H7 (cell line): ENCODE results near the gene HOXB4. TPM values are rescaled to one million over a fixed set of nuclear protein-coding genes. Genes with fewer than 3 reads are reported as not detected.
A peak's percentile ranks its signal among the peaks of the same experiment; 100 is the strongest.

ENCODE experiments used
- DNase-seq: peaks from one replicate; pipeline ENCODE4 v3.0.0; 2012
- H3K27me3 ChIP-seq: 2 replicates; pipeline ENCODE4 v1.6.0; 2011; ENCODE audit warnings: mild to moderate bottlenecking, low read length; ENCODE audit not compliant: control insufficient read depth, insufficient read depth
- H3K36me3 ChIP-seq: replicated peaks from 2 replicates; pipeline ENCODE4 v1.5.1; 2011; ENCODE audit warnings: low read length; ENCODE audit not compliant: control insufficient read depth, insufficient read depth
- H3K4me3 ChIP-seq: 2 replicates; pipeline ENCODE4 v1.5.1; 2011; ENCODE audit warnings: low read depth, mild to moderate bottlenecking, control low read depth, low read length, moderate library complexity; ENCODE audit not compliant: insufficient read depth
- total RNA-seq: library from RNA; depleted of rRNA; stranded (reverse); fragments of >200 nt; shearing (Covaris generic); gene quantifications from 2 replicates; pipeline ENCODE4 v1.2.3, GENCODE V29; 2014; rRNA removed

The HOXB4 gene
- total RNA-seq: 0.03 TPM in 1 of 2 replicates, not detected in the other

DNA sequence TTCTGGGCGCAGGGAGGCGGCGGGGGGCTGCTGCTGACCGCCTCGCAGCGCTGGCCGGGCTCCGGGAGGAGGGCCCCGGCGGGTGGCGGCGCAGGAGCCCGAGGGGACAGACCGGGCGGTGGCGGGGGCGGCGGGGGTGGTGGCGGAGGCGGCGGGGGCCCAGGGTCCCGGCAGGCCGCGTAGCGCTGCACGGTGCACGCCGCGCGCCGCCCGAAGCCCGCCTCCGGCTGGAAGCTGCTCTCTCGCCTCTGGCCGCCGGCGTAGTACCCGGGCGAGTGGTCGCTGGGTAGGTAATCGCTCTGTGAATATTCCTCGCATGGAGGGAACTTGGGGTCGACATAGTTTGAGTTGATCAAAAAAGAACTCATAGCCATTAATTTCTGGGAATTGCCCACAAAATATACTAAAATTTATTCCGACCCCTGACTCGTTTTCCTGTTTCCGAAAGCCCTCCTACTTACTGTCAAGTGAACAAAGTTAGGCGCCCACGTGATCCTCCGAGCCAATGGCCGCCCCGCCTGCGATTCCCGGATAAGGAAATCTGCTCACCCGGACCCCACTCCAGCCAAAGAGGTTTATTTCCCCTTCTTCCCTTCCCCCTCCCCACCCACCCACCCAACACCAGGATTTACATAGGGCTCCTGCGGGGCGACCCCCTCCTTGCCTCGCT lies at the start of gene HOXB4:
HOXB4 (minus strand) TSS at position 405 of the 670 bp plus-strand sequence; CDS start at position 374, 31 bp downstream.
- Histone ChIP-seq H3K4me3 (peak within 1 kb of the TSS; percentile 24), H3K27me3 (peaks cover 99% of the 10 kb centered on the region)

DNA sequence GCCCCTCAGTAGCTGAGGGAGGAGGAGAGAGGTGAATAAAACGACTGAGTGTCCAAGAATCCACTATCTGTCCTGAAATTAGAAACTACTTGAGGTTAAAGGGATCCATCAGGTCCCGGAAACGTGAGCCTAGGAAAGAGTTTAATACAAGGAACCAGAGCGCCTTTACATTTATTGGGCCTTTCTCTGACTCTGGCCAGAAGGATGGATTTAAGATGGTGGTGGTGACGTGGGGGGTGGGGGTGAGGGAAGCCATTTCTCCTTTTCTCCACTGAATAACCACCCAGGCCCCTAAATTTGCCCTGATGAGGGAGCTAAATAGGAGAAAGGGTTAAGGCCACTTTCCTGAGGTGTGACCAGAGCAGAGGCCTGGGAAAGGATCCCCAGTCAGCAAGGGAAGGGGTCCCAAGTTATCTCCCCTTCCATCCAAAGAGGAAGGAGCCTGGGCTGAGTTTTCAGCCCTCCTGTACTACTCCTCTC lies 49.0 kb upstream of the HOXB4 start:
- Histone ChIP-seq H3K4me3 (no peak overlapping the region), H3K36me3 (no peaks in the 10 kb centered on the region), H3K27me3 (peaks cover 100% of the 10 kb centered on the region)
- DNase-seq: no peak

More for the DNA sequence above, at the start of gene HOXB4:
- peak; percentile 89 for DNase-seq
- no peaks in the 10 kb centered on the region for H3K36me3 ChIP-seq

DNA sequence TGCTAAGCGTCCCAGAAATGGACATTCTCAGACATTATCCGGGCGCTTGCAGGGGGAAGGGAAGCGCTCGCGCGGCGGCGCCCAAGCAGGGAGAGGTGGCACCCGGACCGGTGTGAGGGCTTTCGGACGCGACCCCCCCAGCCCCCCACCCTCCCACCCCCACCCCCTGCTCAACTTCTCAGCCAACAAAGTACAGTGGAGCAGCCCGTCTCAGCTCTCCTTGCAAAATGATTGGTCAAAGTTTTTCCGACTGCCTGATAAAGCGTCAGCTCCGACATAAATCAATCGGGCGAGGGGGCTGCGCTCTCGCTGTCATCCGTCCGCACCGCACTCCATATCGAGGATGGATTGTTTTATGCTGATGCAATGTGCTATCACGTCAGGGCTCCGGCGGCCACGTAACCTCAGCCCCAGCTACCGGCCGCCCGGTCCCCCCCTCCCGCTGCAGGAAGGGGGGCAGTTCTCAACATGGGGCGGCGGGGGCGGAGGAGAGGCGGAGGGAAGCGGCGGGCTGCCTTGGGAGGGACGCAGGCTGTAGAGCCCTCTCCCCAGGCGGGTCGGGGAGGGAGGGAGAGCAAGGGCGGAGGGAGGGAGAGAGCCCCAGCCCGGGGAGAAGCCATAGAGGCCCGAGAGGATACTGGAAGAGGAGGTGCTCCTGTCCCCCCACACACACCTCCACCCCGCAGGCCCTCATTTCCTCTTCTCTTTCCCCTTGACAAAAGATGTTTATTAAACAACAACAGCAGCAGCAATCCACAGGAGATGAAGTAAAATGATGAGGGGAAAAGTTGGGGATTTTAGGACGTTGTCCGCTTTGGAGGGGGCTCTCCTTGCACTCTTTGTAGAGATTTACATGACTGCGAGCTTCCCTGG lies 48.3 kb upstream of the HOXB4 start, which contains the start of gene HOXB9:
HOXB9 (minus strand) TSS at position 114 of the 873 bp plus-strand sequence; CDS start at position 25, 89 bp downstream.
- H3K27me3 ChIP-seq: peaks cover 100% of the 10 kb centered on the region
- H3K36me3 ChIP-seq: no peaks in the 10 kb centered on the region
- peak; percentile 88 for DNase-seq
- H3K4me3 ChIP-seq: peak within 1 kb of the TSS; percentile 8; the same call in 1 of the 2 replicates

DNA sequence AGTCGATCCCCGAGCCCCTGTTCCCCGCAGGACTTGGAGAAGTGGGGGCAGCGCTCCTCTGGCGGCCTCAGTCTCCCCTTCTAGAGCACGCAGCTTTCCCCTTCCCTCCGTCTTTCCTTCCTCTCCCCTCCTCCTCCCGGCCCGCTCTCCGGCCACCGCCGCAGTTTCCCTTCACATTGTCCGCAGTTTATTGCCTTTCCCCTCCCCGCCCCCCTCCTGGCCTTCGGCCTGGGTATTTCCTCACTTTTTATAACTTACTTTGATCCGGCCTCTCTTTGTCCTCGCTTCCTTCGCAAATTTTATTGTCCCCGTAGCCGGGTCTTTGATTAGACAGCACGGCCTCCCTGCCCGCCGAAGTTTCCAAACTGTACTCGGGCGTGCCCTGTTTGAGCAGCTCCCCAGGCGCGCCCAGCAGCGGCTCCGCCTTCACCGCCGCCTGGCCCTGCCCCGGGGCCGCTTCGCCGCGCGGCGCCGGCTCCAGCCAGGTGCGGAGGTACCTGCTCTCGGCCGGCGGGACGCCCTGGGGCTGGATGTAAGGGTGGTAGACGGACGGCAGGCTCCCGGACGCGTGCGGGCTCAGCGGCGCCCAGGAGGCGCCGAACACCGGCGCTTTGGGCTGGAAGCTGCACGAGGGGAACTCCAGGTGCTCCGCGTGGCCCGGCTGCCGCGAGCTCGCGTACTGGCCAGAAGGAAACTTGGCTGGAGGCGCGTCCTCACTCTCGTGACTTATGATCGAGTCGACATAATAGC lies 47.5 kb upstream of the HOXB4 start:
- Histone ChIP-seq H3K36me3 (no peaks in the 10 kb centered on the region), H3K4me3 (peak overlapping the region; percentile 8; the same call in 1 of the 2 replicates), H3K27me3 (peaks cover 100% of the 10 kb centered on the region)
- DNase-seq: peak; percentile 92

DNA sequence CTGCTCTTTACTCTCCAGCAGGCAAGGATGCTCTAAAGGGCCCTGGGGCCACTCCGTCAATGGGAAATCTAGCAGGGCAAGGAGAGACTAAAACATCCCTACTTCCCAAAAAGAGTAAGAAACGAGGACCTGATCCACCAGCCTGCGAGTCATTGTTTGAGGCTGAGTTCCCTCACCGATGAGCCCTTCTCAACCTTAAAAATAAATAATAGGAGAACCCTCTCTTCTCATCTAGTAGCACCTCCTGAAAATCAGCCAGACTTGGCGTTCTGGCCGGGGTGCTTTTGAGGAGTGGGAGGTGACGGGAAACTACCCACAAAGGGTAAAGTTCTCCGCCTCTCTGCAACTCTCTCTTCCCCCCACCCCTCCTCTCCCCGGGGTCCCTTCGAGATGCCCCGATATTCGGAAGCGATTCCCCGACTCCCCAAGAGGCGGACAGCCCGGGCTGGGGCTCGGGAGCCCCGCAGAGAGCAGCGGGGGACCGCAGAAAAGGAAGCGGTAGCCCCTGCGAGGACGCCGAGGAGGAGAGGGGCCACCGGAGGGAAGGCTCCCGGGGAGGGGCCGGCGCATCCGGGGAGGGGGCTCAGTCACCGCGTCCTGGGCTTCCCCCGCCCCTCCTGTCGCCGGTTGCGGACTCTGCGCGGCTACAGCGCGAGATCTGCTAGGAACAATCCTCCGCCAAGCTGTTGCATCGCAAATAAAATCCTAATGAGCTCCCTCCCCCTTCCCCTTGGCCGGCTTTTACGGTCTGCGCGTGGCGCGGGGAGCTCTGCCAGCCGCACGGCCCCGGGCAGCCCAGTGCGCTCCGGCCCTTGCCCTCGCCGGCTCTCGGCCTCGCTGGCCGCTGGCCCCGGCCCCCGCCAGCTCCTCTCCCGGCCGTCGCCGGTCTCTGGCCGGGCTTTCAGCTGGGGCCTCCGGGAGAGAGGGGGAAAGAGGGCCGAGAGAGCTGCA lies 46.7 kb upstream of the HOXB4 start:
- DNase-seq: peak; percentile 91
- Histone ChIP-seq H3K27me3 (peaks cover 100% of the 10 kb centered on the region), H3K36me3 (no peaks in the 10 kb centered on the region), H3K4me3 (peak overlapping the region; percentile 8; the same call in 1 of the 2 replicates)

DNA sequence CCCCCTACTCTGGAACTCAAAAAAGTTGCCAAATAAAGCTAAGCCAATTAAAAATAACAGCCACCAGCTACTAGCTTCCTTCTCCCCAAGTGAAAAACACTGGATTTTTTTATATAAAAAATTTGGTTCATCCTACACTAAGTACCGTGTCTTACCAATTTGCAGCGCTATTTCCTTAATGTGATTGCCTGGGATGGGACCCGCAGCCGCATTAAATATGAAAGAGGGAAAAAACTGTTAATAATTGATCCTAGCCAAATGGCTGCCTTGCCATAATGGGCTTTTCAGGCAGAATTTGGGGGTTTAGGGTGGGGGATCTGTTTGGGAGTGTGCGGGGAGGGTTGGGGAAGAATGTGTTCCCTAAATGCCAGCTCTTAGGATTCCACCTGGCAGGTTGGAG lies 46.0 kb upstream of the HOXB4 start:
- Histone ChIP-seq H3K36me3 (no peaks in the 10 kb centered on the region), H3K4me3 (no peak overlapping the region), H3K27me3 (peaks cover 100% of the 10 kb centered on the region)
- no peak for DNase-seq

DNA sequence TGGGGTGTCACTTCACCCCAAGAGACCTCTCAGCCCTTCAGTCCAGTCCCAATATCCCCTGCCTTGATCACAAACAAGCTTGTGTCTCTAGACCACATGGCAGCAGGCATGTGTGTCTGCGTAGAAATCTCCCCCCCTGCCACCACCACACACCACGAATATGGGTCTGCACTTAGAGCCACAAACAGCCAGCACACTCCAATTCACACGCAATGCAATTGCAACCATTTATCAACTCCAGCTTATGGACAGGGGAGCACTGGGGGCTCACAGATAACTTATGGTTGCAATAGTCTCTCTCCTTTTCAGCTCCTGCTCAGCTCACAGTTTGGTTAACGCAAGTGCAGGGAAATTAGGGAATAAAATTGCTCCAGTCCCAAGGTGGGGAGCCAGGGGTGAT lies 45.4 kb upstream of the HOXB4 start:
- H3K36me3 ChIP-seq: no peaks in the 10 kb centered on the region
- H3K4me3 ChIP-seq: no peak overlapping the region
- peaks cover 100% of the 10 kb centered on the region for H3K27me3 ChIP-seq
- DNase-seq: no peak

DNA sequence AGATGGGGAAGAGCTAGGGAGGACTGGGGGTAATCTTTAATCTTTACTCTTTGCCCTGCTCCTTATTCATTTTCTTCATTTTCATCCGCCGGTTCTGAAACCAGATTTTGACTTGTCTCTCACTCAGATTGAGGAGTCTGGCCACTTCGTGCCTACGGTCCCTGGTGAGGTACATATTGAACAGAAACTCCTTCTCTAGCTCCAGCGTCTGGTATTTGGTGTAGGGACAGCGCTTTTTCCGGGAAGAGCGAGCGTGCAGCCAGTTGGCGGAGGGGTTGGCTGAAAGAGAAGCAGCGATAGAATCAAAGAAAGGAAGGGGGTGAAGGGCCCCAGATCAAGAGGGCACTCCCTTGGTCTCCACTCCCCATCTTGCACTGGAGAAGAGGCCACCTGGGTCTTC lies 44.7 kb upstream of the HOXB4 start:
- DNase-seq: no peak
- H3K36me3 ChIP-seq: no peaks in the 10 kb centered on the region
- peaks cover 99% of the 10 kb centered on the region for H3K27me3 ChIP-seq
- no peak overlapping the region for H3K4me3 ChIP-seq

DNA sequence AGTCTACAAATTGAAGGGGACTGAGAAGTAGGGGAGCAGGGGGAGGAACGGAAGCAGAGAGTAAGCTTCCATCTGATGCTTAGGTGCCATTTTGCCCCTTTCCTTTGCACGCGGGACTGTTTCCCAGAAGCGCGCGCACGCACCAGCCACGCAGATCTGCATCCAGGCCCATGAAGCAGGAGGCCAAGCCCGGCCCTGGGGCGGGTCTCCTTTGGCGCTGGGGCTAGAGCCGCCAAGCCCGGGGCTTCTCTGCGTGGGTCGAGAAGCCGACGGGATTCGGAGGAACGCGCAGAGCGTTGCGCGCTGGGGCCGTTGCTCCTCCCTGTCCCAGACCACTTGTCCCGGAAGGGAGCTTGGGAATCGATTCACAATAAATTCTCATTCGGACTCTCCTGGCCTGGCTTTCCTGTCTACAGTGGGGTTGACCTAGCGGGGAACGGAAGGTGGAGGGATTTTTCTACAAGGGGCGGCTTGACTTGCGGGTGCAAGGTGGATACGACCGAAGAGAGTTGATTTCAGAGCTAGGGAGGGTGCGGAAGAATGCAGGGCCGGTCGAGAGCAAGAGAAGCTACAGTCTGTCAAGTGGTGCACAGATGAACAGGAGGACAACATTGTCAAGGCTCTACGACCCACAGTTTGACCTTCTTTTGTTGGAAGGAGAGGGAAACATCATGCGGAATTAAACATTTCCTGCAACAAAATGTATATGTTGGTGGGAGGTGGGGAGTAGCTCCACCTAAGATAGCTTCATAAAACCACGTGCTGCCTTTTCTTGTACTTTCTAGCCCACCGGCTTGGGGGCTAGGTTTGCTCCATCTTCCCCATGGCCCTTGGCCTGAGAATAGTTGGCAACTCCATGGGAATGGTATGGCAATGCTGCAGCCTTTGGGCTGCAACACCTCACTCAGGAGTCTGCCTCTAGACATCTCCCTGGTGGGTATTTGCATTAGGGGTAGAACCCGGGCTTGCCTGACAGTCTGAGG lies 43.6 kb upstream of the HOXB4 start:
- DNase-seq: no peak
- Histone ChIP-seq H3K27me3 (peaks cover 99% of the 10 kb centered on the region), H3K36me3 (no peaks in the 10 kb centered on the region), H3K4me3 (no peak overlapping the region)

DNA sequence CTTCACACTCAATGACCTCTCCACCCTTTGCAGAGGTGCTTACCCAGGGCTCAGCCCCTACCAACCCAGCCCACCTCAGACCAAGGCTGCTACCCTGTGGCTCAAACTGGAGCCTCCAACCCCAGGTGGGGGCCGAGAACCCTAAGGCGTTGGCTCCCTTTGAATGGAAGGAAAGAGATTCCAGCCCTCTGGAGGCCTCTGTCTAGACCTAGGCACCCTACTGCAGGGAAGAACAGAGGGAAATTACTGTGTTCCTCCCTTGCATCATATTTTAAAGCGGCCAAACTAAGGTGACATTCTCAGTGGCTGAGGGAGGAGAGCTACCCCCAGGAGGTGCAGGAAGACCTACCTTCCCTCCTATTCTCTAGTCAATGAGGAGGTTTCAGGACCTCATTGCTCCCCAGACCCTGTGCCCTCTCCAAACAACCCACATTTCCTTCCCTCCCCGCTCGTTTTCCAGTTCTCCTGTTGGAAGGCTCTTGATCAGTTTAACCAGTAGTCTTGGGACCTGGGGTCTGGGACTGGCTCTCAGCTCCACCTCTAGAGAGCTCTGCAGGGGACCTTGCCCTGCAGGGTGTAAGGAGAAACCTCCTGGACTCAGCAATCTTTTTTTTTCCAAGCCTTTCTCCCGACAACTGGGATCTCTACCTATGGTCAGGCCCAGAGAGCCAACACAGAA lies 42.5 kb upstream of the HOXB4 start:
- no peak overlapping the region for H3K4me3 ChIP-seq
- H3K36me3 ChIP-seq: no peaks in the 10 kb centered on the region
- DNase-seq: no peak
- H3K27me3 ChIP-seq: peaks cover 99% of the 10 kb centered on the region

DNA sequence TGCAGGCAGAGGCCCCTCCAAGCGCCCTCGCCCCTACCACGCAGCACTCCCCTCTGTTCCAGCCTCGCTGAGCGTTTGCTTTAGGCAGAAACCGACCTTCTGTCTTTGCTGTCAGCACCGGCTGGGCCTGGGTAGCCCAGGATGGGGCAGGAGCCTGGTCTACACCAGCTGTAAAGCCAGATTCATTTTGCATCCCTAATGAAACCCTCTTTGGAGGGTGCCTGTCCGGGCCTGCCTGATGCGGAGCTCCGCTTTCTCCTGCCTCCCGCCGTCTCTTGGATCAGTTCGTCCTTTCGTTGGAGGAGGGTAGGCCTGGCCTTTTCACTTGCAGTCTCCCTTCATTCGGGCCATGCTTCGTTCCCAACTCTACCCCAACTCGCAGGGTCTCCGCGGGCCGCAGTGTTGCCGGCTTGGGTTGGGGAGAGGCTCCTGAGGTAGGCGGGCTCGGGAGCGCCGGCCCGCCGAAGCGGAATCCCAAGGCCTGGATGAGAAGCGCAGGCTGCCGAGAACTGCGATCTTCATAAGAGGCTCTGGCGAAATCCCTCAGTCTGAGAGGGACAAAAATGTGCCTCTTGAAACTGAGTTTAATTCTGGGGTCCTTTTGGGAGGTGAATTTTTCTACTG lies 41.8 kb upstream of the HOXB4 start:
- Histone ChIP-seq H3K36me3 (no peaks in the 10 kb centered on the region), H3K27me3 (peaks cover 99% of the 10 kb centered on the region), H3K4me3 (no peak overlapping the region)
- DNase-seq: peak; percentile 73
